Measurements from ENCODE around the gene HCRT.

The HCRT gene

GRCh38 chr17:42174126-42174783 lies 11.0 kb downstream of the HCRT start:
- TF ChIP-seq CTCF (IDR thresholded peaks at IDR 0.05; ENCODE audit: low read depth, low read length), result no peak
- DNase-seq (ENCODE audit: extremely low read depth, low read depth), result no peak

- DNase-seq (ENCODE audit: extremely low read depth, low read depth), result no peak
- TF ChIP-seq CTCF (IDR thresholded peaks at IDR 0.05; ENCODE audit: low read depth, low read length), result no peak
Measured at GRCh38 chr17:42171831-42172230, 13.4 kb downstream of the HCRT start.

- TF ChIP-seq CTCF (IDR thresholded peaks at IDR 0.05; ENCODE audit: low read depth, low read length), result no peak
- DNase-seq (ENCODE audit: extremely low read depth, low read depth), result no peak
Measured at GRCh38 chr17:42169351-42169750, 15.9 kb downstream of the HCRT start.

- DNase-seq (ENCODE audit: extremely low read depth, low read depth), result no peak
- no peak for TF ChIP-seq CTCF (IDR thresholded peaks at IDR 0.05; ENCODE audit: low read depth, low read length)
Measured at GRCh38 chr17:42167807-42168206, 17.4 kb downstream of the HCRT start.

GRCh38 chr17:42166196-42166763 lies 19.0 kb downstream of the HCRT start:
- DNase-seq (ENCODE audit: extremely low read depth, low read depth), result no peak
- no peak for TF ChIP-seq CTCF (IDR thresholded peaks at IDR 0.05; ENCODE audit: low read depth, low read length)

- no peak for TF ChIP-seq CTCF (IDR thresholded peaks at IDR 0.05; ENCODE audit: low read depth, low read length)
- no peak for DNase-seq (ENCODE audit: extremely low read depth, low read depth)
Measured at GRCh38 chr17:42165751-42166150, 19.5 kb downstream of the HCRT start.

- no peak for TF ChIP-seq CTCF (IDR thresholded peaks at IDR 0.05; ENCODE audit: low read depth, low read length)
- no peak for DNase-seq (ENCODE audit: extremely low read depth, low read depth)
Measured at GRCh38 chr17:42163696-42164407, 21.4 kb downstream of the HCRT start.

Measured in AG09319 (cell line).